GDM1 (cell line): ENCODE measurements around the gene PTCD3.

ENCODE experiments used
- DNase-seq: peaks from one replicate; lab custom pipeline; 2025; lab: John Stamatoyannopoulos, UW

The PTCD3 gene

GRCh38 chr2:86082756-86083155, 23.3 kb upstream of the PTCD3 start:
- DNase-seq, result no peak

GRCh38 chr2:86087936-86088850, 17.8 kb upstream of the PTCD3 start:
- DNase-seq, result no peak

GRCh38 chr2:86094229-86094628, 11.8 kb upstream of the PTCD3 start:
- DNase-seq, result no peak

GRCh38 chr2:86097114-86097896, 8.7 kb upstream of the PTCD3 start:
- DNase-seq, result no peak

GRCh38 chr2:86097913-86098312, 8.1 kb upstream of the PTCD3 start:
- DNase-seq, result no peak

GRCh38 chr2:86102157-86102556, 3.9 kb upstream of the PTCD3 start:
- no peak for DNase-seq

GRCh38 chr2:86105252-86105968, 625 bp upstream of the PTCD3 start, which contains the start of gene POLR1A:
POLR1A (minus strand) TSS chr2:86105886; CDS start chr2:86105776, 110 bp downstream.
- peak; percentile 80 for DNase-seq

- DNase-seq, result no peak
These were observed 996 bp downstream of the PTCD3 start for GRCh38 chr2:86107031-86107430.

- no peak for DNase-seq
These were observed 12.1 kb downstream of the PTCD3 start for GRCh38 chr2:86118130-86118529.

GRCh38 chr2:86123328-86123925, 17.4 kb downstream of the PTCD3 start:
- no peak for DNase-seq

- DNase-seq, result no peak
These were observed 18.6 kb downstream of the PTCD3 start for GRCh38 chr2:86124683-86125082.

GRCh38 chr2:86134709-86135108, 28.7 kb downstream of the PTCD3 start:
- no peak for DNase-seq

- no peak for DNase-seq
These were observed 29.6 kb downstream of the PTCD3 start for GRCh38 chr2:86135653-86136052.

GRCh38 chr2:86136141-86136540, 30.1 kb downstream of the PTCD3 start:
- no peak for DNase-seq

- DNase-seq, result no peak
These were observed 32.9 kb downstream of the PTCD3 start for GRCh38 chr2:86138736-86139625.

GRCh38 chr2:86139981-86140380, 33.9 kb downstream of the PTCD3 start:
- DNase-seq, result no peak

GRCh38 chr2:86140969-86141392, 34.9 kb downstream of the PTCD3 start:
- DNase-seq, result no peak

- no peak for DNase-seq
These were observed 36.6 kb downstream of the PTCD3 start for GRCh38 chr2:86142436-86143257.

- DNase-seq, result no peak
These were observed 37.3 kb downstream of the PTCD3 start for GRCh38 chr2:86143307-86143706.
